SK-N-SH treated with all-trans-retinoic acid at 6 μM for 48 hours (cell line): ENCODE measurements around the gene CTDSP2.

Experiments
- ATAC-seq: fragments of 200-7000 bp; cut with Tn5 transposase; 3 replicates; pipeline ENCODE4 v1.9.1; 2020; ENCODE audit warnings: mild to moderate bottlenecking, moderate library complexity
- ARNTL ChIP-seq: fragments of 450-650 bp; formaldehyde crosslinking; IDR thresholded peaks from 2 replicates; pipeline ENCODE4 v1.5.0; 2020; ENCODE audit warnings: low read depth, mild to moderate bottlenecking, moderate library complexity, borderline replicate concordance
- CREB5 ChIP-seq: fragments of 250-450 bp; sonication (Bioruptor Pico); IDR thresholded peaks from 2 replicates; pipeline ENCODE4 v1.5.1; 2020; ENCODE audit warnings: low read depth, mild to moderate bottlenecking, moderate library complexity
- CSDC2 ChIP-seq: fragments of 250-450 bp; sonication (Bioruptor Pico); IDR thresholded peaks from 2 replicates; pipeline ENCODE4 v1.5.0; 2020; ENCODE audit warnings: mild to moderate bottlenecking, moderate library complexity
- CSRNP3 ChIP-seq: fragments of 250-450 bp; sonication (Bioruptor Pico); IDR thresholded peaks from 2 replicates; pipeline ENCODE4 v1.5.1; 2021; ENCODE audit warnings: mild to moderate bottlenecking, moderate library complexity
- ESRRG ChIP-seq: fragments of 250-450 bp; sonication (Bioruptor Pico); IDR thresholded peaks from 2 replicates; pipeline ENCODE4 v1.6.1; 2021; ENCODE audit warnings: mild to moderate bottlenecking
- GLIS3 ChIP-seq: fragments of 250-450 bp; sonication (Bioruptor Pico); IDR thresholded peaks from 2 replicates; pipeline ENCODE4 v1.5.0; 2020; ENCODE audit warnings: mild to moderate bottlenecking, moderate library complexity
- ISL1 ChIP-seq: fragments of 250-450 bp; sonication (Bioruptor Pico); IDR thresholded peaks from 2 replicates; pipeline ENCODE4 v2.1.2; 2022; ENCODE audit warnings: mild to moderate bottlenecking, moderate library complexity
- POU6F1 ChIP-seq: fragments of 250-450 bp; sonication (Bioruptor Pico); IDR thresholded peaks from 2 replicates; pipeline ENCODE4 v1.8.0; 2021; ENCODE audit warnings: low read depth, mild to moderate bottlenecking, moderate library complexity, borderline replicate concordance
- RARB ChIP-seq: fragments of 250-450 bp; sonication (Bioruptor Pico); IDR thresholded peaks from 2 replicates; pipeline ENCODE4 v1.8.0; 2021; ENCODE audit warnings: mild to moderate bottlenecking, moderate library complexity
- SNAI2 ChIP-seq: fragments of 250-450 bp; sonication (Bioruptor Pico); IDR thresholded peaks from 2 replicates; pipeline ENCODE4 v1.5.0; 2020; ENCODE audit warnings: mild to moderate bottlenecking, moderate library complexity
- TCF4 ChIP-seq: fragments of 250-450 bp; sonication (Bioruptor Pico); IDR thresholded peaks from 2 replicates; pipeline ENCODE4 v1.8.0; 2021; ENCODE audit warnings: mild to moderate bottlenecking, moderate library complexity, borderline replicate concordance
- TOX ChIP-seq: fragments of 250-450 bp; sonication (Bioruptor Pico); IDR thresholded peaks from 2 replicates; pipeline ENCODE4 v1.8.0; 2021; ENCODE audit warnings: mild to moderate bottlenecking, moderate library complexity, borderline replicate concordance
- ZC3H10 ChIP-seq: fragments of 250-450 bp; sonication (Bioruptor Pico); IDR thresholded peaks from 2 replicates; pipeline ENCODE4 v1.5.1; 2021; ENCODE audit warnings: mild to moderate bottlenecking, moderate library complexity
- ZFP3 ChIP-seq: fragments of 250-450 bp; sonication (Bioruptor Pico); IDR thresholded peaks from 2 replicates; pipeline ENCODE4 v1.5.0; 2020; ENCODE audit warnings: mild to moderate bottlenecking, moderate library complexity
- ZFP30 ChIP-seq: fragments of 450-650 bp; formaldehyde crosslinking; IDR thresholded peaks from 2 replicates; pipeline ENCODE4 v1.5.0; 2022; ENCODE audit warnings: mild to moderate bottlenecking, moderate library complexity
- ZNF565 ChIP-seq: fragments of 450-650 bp; formaldehyde crosslinking; conservative IDR thresholded peaks from 2 replicates; pipeline ENCODE4 v1.5.0; 2020; ENCODE audit warnings: low read depth, mild to moderate bottlenecking, moderate library complexity
- ZNF8 ChIP-seq: fragments of 450-650 bp; formaldehyde crosslinking; IDR thresholded peaks from 2 replicates; pipeline ENCODE4 v1.5.0; 2020; ENCODE audit warnings: mild to moderate bottlenecking, moderate library complexity
- TF ChIP-seq, protein P1 (sequence below): fragments of 250-450 bp; sonication (Bioruptor Pico); IDR thresholded peaks from 2 replicates; pipeline ENCODE4 v1.8.0; 2020; ENCODE audit warnings: mild to moderate bottlenecking, moderate library complexity, borderline replicate concordance
- TF ChIP-seq, protein P2 (sequence below): fragments of 250-450 bp; sonication (Bioruptor Pico); IDR thresholded peaks from 2 replicates; pipeline ENCODE4 v1.5.0; 2020; ENCODE audit warnings: mild to moderate bottlenecking, moderate library complexity

The CTDSP2 gene

GRCh38 chr12:57808351-57808750 is 38.2 kb downstream of the CTDSP2 start:
- TF ChIP-seq, protein P1, sequence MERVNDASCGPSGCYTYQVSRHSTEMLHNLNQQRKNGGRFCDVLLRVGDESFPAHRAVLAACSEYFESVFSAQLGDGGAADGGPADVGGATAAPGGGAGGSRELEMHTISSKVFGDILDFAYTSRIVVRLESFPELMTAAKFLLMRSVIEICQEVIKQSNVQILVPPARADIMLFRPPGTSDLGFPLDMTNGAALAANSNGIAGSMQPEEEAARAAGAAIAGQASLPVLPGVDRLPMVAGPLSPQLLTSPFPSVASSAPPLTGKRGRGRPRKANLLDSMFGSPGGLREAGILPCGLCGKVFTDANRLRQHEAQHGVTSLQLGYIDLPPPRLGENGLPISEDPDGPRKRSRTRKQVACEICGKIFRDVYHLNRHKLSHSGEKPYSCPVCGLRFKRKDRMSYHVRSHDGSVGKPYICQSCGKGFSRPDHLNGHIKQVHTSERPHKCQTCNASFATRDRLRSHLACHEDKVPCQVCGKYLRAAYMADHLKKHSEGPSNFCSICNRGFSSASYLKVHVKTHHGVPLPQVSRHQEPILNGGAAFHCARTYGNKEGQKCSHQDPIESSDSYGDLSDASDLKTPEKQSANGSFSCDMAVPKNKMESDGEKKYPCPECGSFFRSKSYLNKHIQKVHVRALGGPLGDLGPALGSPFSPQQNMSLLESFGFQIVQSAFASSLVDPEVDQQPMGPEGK, result no peak
- TF ChIP-seq TCF4 (no peak), ZNF8 (no peak)
- no peak for ATAC-seq

GRCh38 chr12:57807285-57807684 is 39.2 kb downstream of the CTDSP2 start:
- TF ChIP-seq ARNTL (CRISPR knock-in tag), result no peak
- TF ChIP-seq TOX, result no peak
- no peak for TF ChIP-seq ESRRG
- TF ChIP-seq ZNF565, result no peak
- TF ChIP-seq POU6F1 (CRISPR knock-in tag), result no peak
- no peak for TF ChIP-seq SNAI2
- TF ChIP-seq GLIS3 (CRISPR knock-in tag), result no peak
- no peak for TF ChIP-seq CREB5 (CRISPR knock-in tag)
- TF ChIP-seq ZFP3 (CRISPR knock-in tag), result no peak
- no peak for TF ChIP-seq CSRNP3
- no peak for ATAC-seq

- ATAC-seq, result no peak
- TF ChIP-seq ARNTL (CRISPR knock-in tag), result no peak
- TF ChIP-seq SNAI2, result no peak
- no peak for TF ChIP-seq CSDC2
- TF ChIP-seq ZFP30, result no peak
- TF ChIP-seq ZNF8, result no peak
- TF ChIP-seq ISL1 (CRISPR knock-in tag), result no peak
- TF ChIP-seq RARB (CRISPR knock-in tag), result no peak
- TF ChIP-seq, protein P1, result no peak
- no peak for TF ChIP-seq CREB5 (CRISPR knock-in tag)
- TF ChIP-seq TOX, result no peak
- TF ChIP-seq, protein P2, sequence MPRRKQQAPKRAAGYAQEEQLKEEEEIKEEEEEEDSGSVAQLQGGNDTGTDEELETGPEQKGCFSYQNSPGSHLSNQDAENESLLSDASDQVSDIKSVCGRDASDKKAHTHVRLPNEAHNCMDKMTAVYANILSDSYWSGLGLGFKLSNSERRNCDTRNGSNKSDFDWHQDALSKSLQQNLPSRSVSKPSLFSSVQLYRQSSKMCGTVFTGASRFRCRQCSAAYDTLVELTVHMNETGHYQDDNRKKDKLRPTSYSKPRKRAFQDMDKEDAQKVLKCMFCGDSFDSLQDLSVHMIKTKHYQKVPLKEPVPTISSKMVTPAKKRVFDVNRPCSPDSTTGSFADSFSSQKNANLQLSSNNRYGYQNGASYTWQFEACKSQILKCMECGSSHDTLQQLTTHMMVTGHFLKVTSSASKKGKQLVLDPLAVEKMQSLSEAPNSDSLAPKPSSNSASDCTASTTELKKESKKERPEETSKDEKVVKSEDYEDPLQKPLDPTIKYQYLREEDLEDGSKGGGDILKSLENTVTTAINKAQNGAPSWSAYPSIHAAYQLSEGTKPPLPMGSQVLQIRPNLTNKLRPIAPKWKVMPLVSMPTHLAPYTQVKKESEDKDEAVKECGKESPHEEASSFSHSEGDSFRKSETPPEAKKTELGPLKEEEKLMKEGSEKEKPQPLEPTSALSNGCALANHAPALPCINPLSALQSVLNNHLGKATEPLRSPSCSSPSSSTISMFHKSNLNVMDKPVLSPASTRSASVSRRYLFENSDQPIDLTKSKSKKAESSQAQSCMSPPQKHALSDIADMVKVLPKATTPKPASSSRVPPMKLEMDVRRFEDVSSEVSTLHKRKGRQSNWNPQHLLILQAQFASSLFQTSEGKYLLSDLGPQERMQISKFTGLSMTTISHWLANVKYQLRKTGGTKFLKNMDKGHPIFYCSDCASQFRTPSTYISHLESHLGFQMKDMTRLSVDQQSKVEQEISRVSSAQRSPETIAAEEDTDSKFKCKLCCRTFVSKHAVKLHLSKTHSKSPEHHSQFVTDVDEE, result no peak
- TF ChIP-seq ZC3H10 (CRISPR knock-in tag), result no peak
- TF ChIP-seq ZFP3 (CRISPR knock-in tag), result no peak
- no peak for TF ChIP-seq TCF4
- TF ChIP-seq, all 23 proteins: peak for 0
These were observed 39.9 kb downstream of the CTDSP2 start for GRCh38 chr12:57806677-57807076.
